Activated CD4-positive, alpha-beta T cell treated with anti-CD3 and anti-CD28 coated beads, Interleukin-2, amount 10 ng/mL, durations not matched to agents 24 days and 14 days (primary cell): ENCODE measurements around the gene ACSL6. TPM values are rescaled to one million over a fixed set of nuclear protein-coding genes. Genes with fewer than 3 reads are reported as not detected.

ENCODE experiments used
- DNase-seq: peaks from one replicate; pipeline ENCODE4 v3.0.0; 2022
- H3K27ac Mint-ChIP-seq: one replicate; pipeline ENCODE4 v1.8.0; 2022; ENCODE audit warnings: mild to moderate bottlenecking, mixed read lengths
- H3K27me3 Mint-ChIP-seq: one replicate; pipeline ENCODE4 v1.8.0; 2022; ENCODE audit warnings: mixed read lengths
- H3K36me3 Mint-ChIP-seq: one replicate; pipeline ENCODE4 v1.8.0; 2022; ENCODE audit warnings: low read depth, mild to moderate bottlenecking, mixed read lengths
- H3K4me1 Mint-ChIP-seq: one replicate; pipeline ENCODE4 v1.8.0; 2021; ENCODE audit warnings: mixed read lengths
- H3K4me3 Mint-ChIP-seq: one replicate; pipeline ENCODE4 v1.8.0; 2022; ENCODE audit warnings: mild to moderate bottlenecking, moderate library complexity, mixed read lengths
- H3K9me3 Mint-ChIP-seq: one replicate; pipeline ENCODE4 v1.8.0; 2021; ENCODE audit warnings: mixed read lengths
- intact Hi-C: fragments of 100-400 bp; cut with micrococcal nuclease; formaldehyde crosslinking; loops from one replicate; pipeline ENCODE4 v1.15.1; 2023
- total RNA-seq: library from RNA; stranded (reverse); gene quantifications from 2 replicates; pipeline ENCODE4 v1.2.3, GENCODE V29; 2022

The ACSL6 gene
- total RNA-seq, 1 donor from 2014 or later: 36.9 TPM

DNA sequence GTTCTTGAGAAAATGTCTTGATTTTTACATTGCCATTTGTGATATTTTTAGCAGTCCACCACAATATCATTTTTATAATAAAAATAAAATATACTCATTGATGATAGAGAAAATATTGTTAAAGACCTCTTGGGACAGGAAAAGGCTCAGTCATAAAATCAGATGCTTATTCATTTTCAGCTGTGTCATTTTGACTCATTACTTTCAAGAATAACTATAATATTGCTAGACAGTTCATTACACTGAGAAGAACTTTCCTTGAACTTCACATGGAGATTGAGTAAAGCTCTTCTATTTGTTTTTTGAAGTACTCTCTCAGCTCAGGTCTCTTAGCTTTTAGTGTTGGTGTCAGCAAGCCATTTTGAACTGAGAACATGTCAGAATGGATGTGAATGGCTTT, 57.5 kb downstream of the ACSL6 start:
- no peaks in the 10 kb centered on the region for H3K4me1 Mint-ChIP-seq
- no peak for DNase-seq
- peaks cover 3% of the 10 kb centered on the region for H3K9me3 Mint-ChIP-seq
- H3K27ac Mint-ChIP-seq: no peak overlapping the region
- H3K27me3 Mint-ChIP-seq: peaks cover 10% of the 10 kb centered on the region
- peaks cover 20% of the 10 kb centered on the region for H3K36me3 Mint-ChIP-seq
- H3K4me3 Mint-ChIP-seq: no peak overlapping the region
- intact Hi-C loops: no loop called here

DNA sequence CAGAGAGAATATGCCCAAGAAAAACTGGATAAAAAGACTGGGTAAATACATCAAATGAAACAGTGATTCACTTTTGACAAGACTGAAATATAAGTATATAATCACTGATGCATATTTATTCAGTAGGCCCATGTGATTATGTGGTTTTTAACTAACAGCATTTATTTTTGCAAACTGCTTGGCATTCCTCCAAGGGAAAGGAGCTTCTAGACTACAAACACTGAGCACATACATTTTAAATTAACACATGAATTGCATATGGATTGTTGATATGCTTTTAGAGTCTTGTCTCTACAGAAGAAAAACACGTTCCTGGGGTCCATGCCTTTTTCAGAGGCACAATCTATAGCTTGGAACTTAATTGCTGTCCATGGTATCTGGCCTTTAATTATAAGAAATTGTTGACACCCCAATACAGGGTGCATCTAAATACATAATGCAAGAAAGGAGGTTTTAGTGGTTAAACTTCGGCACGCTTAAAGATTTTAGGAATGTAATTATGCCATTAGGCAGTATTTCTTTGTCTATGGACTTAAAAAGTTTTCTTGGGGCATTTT, 59.1 kb downstream of the ACSL6 start:
- H3K4me1 Mint-ChIP-seq: no peaks in the 10 kb centered on the region
- H3K4me3 Mint-ChIP-seq: no peak overlapping the region

DNA sequence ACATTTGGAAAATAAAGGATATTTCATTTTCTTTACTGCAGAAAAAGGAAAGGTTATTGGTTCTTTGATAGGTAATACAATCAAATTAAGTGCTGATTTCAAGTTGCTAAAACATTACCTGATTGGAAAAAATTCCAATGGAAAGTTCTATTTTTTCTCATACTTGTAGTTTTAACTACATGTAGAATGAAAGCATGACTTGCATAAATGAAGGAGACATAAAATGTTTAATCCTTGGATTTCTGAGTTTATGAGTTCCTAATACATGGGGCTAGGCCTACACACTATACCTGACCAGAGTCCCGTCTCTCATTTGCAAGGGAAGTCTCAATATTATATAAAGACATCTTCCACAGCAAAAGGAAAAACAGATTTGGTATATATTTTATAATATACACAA, 60.8 kb downstream of the ACSL6 start:
- no peak for DNase-seq
- no peak overlapping the region for H3K4me3 Mint-ChIP-seq
- H3K9me3 Mint-ChIP-seq: peaks cover 3% of the 10 kb centered on the region
- no peak overlapping the region for H3K27ac Mint-ChIP-seq
- no peaks in the 10 kb centered on the region for H3K4me1 Mint-ChIP-seq
- H3K27me3 Mint-ChIP-seq: peaks cover 13% of the 10 kb centered on the region
- H3K36me3 Mint-ChIP-seq: peaks cover 12% of the 10 kb centered on the region
- intact Hi-C loops: no loop called here

More for the DNA sequence above, 59.1 kb downstream of the ACSL6 start:
- peaks cover 3% of the 10 kb centered on the region for H3K9me3 Mint-ChIP-seq
- H3K27me3 Mint-ChIP-seq: peaks cover 13% of the 10 kb centered on the region
- DNase-seq: no peak
- intact Hi-C loops: no loop called here
- H3K27ac Mint-ChIP-seq: no peak overlapping the region
- peaks cover 14% of the 10 kb centered on the region for H3K36me3 Mint-ChIP-seq

DNA sequence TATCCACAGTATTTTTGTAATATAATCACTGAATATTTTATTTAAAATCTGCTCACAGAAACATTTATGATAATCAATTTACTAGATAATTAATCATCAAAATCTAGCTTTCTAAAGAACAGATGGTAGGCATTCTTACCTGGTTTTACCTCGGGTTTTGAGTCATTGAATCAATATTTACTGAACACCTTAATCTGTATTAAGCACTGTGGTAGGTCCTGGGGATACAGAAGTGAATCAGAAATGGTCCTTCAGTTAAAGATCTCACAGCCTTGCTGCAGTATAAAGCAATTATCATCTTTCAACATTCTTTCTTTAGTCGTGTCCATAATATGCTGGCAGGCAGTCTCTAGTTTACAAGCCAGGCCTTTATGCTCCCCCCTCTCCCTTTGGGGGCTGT, 64.0 kb downstream of the ACSL6 start:
- no peaks in the 10 kb centered on the region for H3K36me3 Mint-ChIP-seq
- H3K27me3 Mint-ChIP-seq: peaks cover 11% of the 10 kb centered on the region
- intact Hi-C loops: no loop called here
- no peaks in the 10 kb centered on the region for H3K4me1 Mint-ChIP-seq
- no peak for DNase-seq
- no peak overlapping the region for H3K27ac Mint-ChIP-seq
- H3K9me3 Mint-ChIP-seq: no peaks in the 10 kb centered on the region
- H3K4me3 Mint-ChIP-seq: no peak overlapping the region

DNA sequence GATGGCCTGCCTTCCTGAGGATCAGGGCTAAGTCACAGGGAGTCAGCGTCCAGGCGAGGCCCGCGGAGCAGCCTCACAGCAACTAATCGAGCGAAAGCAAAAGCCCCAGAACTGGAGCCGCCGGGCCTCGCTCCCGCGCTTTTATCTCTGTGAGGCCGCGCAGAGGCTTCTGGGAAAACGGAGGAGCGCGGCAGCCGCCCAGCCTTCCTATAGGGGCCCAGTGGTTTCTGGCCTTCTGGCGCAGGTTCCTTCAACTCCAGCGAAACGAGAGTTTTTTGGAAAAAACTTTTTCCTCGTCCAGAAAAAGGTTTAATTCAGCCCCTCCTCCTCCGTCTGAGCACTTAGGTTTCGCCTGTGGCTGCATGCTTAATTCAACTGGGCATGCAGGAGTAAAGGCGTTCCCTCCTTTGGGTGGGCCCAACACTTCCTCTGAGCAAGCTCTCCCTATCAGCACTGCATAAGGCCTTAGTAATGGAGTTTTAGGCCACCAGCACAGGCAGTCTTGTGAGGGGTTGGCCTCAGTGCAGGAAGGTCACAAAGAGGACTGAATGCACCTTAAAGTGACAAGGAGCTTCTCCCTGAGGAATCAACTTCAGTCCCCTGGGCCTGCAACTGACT, 65.8 kb downstream of the ACSL6 start, which contains the start of gene MEIKIN:
TSS of gene MEIKIN (minus strand) at position 113 of the 618 bp plus-strand sequence. CDS start 158 bp downstream, outside the sequence.
- Mint-ChIP-seq H3K27ac (no peak within 1 kb of the TSS), H3K36me3 (no peaks in the 10 kb centered on the region), H3K4me1 (no peaks in the 10 kb centered on the region), H3K27me3 (peaks cover 21% of the 10 kb centered on the region), H3K9me3 (peaks cover 4% of the 10 kb centered on the region), H3K4me3 (no peak within 1 kb of the TSS)
- intact Hi-C loops: no loop called here
- no peak for DNase-seq

DNA sequence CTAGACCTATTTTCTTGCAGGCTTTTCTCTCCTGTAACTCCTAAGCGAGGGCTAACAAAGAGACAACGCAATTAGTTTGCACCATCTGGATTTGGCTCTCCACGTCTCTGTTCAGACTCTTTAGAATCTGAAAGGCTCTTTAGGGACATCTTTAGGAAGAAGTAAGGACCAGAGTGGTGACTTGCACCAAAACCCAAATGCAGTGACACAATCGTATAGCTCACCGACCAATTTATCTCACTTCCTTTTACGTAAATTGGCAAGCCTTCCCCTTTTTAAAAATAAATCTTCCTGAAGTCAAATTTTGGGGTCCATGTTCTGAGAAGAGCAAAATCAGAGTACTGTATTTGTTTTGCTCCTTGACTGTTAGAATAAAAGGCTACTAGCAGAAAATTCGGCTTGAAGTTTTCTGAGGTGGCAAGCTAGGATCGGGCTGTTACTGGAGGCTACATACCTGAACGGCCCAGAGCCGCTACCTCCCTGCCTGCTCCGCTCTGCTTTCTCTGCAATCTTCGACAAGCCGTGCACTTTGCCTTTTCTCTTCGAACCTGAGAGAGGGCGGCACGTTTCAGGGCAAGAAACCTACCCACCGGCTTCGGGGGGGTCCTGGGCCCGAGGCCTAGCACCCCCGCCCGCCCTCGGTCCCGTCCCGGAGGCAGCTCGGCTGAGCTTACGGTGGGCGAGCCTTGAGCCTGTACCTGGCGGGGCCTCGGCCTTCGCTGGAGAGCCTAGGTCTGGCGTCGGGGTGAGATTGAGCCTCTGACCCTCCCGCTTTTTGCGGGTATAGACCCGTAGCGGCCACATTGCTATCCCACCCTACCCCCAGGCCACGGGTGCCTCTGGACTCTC, 66.5 kb downstream of the ACSL6 start:
- Mint-ChIP-seq H3K4me1 (no peaks in the 10 kb centered on the region), H3K36me3 (no peaks in the 10 kb centered on the region), H3K4me3 (no peak overlapping the region), H3K27ac (no peak overlapping the region), H3K9me3 (peaks cover 4% of the 10 kb centered on the region), H3K27me3 (peaks cover 22% of the 10 kb centered on the region)
- no peak for DNase-seq
- intact Hi-C loops: no loop called here

DNA sequence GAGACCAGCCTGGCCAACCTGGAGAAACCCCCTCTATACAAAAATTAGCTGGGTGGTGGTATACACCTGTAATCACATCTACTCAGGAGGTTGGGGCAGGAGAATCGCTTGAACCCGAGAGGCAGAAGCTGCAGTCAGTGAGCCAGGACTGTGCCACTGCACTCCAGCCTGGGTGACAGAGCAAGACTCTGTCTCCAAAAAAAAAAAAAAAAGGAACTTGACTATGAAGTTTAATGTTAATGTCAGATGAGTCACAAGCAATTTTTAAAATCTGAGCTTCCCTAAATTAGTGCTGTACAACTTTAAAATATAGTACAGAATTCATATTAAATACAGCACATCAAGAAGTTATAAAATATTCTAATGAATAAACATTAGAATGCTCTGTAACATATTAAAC, 67.5 kb downstream of the ACSL6 start:
- peaks cover 4% of the 10 kb centered on the region for H3K9me3 Mint-ChIP-seq
- DNase-seq: no peak
- no peaks in the 10 kb centered on the region for H3K4me1 Mint-ChIP-seq
- peaks cover 20% of the 10 kb centered on the region for H3K27me3 Mint-ChIP-seq
- no peak overlapping the region for H3K27ac Mint-ChIP-seq
- intact Hi-C loops: no loop called here
- no peaks in the 10 kb centered on the region for H3K36me3 Mint-ChIP-seq
- H3K4me3 Mint-ChIP-seq: no peak overlapping the region

DNA sequence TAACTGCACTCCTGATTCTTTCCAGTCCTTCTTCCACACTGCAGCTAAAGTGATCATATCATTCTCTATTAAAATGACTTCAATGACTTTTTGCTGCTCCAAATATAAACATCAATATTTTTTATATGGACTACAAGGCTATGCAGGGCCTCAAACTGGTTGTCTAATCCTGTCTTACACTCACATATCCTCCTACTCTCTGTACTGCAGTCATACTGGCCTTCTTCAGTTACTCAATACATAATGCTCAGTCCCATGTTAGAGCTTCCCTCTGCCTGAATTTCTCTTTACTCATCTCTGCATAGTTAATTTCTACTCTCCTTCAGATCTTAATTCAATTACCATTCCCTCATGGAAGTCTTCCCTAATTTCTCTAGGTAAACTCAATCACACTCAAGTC, 69.4 kb downstream of the ACSL6 start:
- intact Hi-C loops: no loop called here
- H3K27ac Mint-ChIP-seq: no peak overlapping the region
- H3K27me3 Mint-ChIP-seq: peaks cover 20% of the 10 kb centered on the region
- H3K4me3 Mint-ChIP-seq: no peak overlapping the region
- H3K36me3 Mint-ChIP-seq: no peaks in the 10 kb centered on the region
- H3K9me3 Mint-ChIP-seq: peaks cover 4% of the 10 kb centered on the region
- no peaks in the 10 kb centered on the region for H3K4me1 Mint-ChIP-seq
- DNase-seq: no peak

DNA sequence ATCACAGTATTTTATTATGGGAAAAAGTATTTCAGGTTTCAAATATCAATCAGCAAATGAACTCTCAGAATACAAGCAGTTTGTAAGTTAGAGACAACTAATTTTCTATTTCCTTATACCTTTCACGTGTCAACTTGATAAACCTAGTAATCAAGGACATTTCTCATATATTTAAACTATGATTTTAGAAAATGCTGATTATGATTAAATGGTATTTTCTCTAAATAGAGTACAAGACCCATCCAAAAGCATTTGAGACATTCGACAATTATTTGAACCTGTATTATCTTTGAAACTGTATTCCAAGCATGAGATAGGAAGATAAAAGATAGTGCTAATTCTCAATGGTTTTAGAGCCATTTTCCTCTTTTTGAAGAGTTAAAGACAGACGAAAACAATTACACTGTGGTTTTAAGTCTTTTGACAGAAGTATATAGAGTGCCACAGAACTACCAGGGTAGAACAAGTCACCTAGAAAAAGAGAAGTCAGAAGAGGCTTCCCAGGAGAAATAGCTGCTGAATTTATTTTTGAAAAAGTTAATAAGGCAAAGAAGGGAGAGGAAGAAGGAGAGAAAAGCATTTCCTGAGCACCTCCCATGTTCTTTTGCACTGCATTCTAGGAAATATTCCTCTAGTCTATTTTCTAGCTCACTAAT, 71.6 kb downstream of the ACSL6 start:
- Mint-ChIP-seq H3K9me3 (peaks cover 4% of the 10 kb centered on the region), H3K27ac (no peak overlapping the region)

DNA sequence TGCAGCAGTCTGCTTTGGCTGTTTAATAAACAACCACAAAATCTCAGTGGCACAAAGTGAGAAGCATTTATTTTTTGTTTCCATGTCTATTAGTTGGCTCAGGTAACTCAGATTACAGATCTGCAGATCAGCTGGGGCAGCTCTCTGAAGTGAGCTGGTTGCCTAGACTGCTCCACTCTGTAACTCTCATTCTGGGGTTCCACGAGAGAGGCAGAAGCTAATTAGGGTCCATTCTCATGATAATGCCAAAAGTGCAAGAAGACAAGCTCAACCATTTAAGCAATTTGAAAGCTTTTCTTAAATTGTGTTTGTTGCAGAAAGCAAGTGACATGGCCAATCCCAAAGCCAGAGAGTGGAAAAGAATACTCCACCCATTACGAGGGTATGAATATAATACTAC, 79.2 kb downstream of the ACSL6 start:
- intact Hi-C loops: no loop called here
- no peaks in the 10 kb centered on the region for H3K4me1 Mint-ChIP-seq
- peaks cover 23% of the 10 kb centered on the region for H3K9me3 Mint-ChIP-seq
- no peak for DNase-seq
- no peak overlapping the region for H3K27ac Mint-ChIP-seq
- H3K36me3 Mint-ChIP-seq: peaks cover 1% of the 10 kb centered on the region
- no peak overlapping the region for H3K4me3 Mint-ChIP-seq
- H3K27me3 Mint-ChIP-seq: peaks cover 27% of the 10 kb centered on the region

More for the DNA sequence above, 71.6 kb downstream of the ACSL6 start:
- no peak overlapping the region for H3K4me3 Mint-ChIP-seq
- intact Hi-C loops: no loop called here
- no peaks in the 10 kb centered on the region for H3K36me3 Mint-ChIP-seq
- H3K27me3 Mint-ChIP-seq: peaks cover 29% of the 10 kb centered on the region
- no peak for DNase-seq
- no peaks in the 10 kb centered on the region for H3K4me1 Mint-ChIP-seq

DNA sequence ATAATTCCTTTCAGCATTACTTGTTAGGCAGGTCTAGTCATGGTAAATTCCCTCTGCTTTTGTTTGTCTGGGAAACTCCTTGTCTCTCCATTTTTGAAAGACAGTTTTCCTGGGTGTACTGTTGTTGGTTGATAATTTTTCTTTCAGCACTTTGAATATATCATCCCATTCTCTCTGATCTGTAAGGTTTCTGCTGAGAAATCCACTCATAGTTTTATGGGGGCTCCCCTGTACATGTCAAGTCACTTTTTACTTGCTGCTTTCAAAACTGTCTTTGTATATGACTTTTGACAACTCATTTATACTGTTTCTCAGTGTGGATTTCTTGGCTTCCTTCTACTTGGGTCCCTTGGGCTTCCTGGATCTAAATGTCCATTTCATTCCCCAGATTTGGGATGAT, 82.5 kb downstream of the ACSL6 start:
- Mint-ChIP-seq H3K9me3 (peaks cover 36% of the 10 kb centered on the region), H3K27me3 (peaks cover 16% of the 10 kb centered on the region), H3K4me3 (no peak overlapping the region), H3K36me3 (peaks cover 1% of the 10 kb centered on the region), H3K27ac (no peak overlapping the region), H3K4me1 (no peaks in the 10 kb centered on the region)
- intact Hi-C loops: no loop called here
- DNase-seq: no peak

DNA sequence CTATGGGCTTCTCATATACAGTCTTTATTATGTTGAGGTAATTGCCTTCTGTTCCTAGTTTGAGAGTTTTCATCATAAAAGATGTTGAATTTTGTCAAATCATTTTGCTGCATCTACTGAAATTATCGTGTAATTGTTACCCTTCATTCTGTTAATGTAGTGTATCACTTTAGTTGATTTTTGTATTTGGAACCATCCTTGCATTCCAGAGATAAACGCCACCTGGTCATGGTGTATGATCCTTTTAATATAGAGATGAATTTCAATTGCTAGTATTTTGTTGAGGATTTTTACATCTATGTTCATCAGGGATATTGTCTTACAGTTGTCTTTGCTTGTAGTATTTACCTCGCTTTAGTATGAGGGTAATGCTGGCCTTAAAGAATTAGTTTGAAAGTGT, 85.3 kb downstream of the ACSL6 start:
- intact Hi-C loops: no loop called here
- peaks cover 32% of the 10 kb centered on the region for H3K9me3 Mint-ChIP-seq
- H3K27ac Mint-ChIP-seq: no peak overlapping the region
- no peaks in the 10 kb centered on the region for H3K4me1 Mint-ChIP-seq
- H3K4me3 Mint-ChIP-seq: no peak overlapping the region
- no peak for DNase-seq
- H3K36me3 Mint-ChIP-seq: peaks cover 1% of the 10 kb centered on the region
- H3K27me3 Mint-ChIP-seq: peaks cover 7% of the 10 kb centered on the region

DNA sequence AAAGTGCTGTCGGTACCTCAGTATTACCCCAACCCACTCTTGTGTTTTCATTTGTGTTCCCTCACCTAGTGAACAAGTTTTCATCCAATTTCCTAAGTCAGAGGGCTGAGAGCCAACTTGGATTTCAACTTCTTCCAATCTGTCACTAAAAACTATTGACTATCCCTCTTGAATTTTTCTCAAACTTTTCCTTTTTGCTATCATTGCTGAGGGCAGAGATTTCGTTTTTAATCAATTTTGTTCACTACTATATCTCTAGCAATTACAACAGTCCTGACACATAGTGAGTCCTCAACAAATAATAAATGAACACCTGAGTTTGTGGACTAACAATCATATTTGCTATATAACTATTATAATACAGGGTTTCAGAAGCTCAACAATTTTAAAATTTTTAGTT, 95.0 kb downstream of the ACSL6 start:
- no peak overlapping the region for H3K4me3 Mint-ChIP-seq
- H3K27me3 Mint-ChIP-seq: peaks cover 30% of the 10 kb centered on the region
- H3K4me1 Mint-ChIP-seq: no peaks in the 10 kb centered on the region
- peaks cover 8% of the 10 kb centered on the region for H3K9me3 Mint-ChIP-seq
- intact Hi-C loops: no loop called here
- H3K27ac Mint-ChIP-seq: no peak overlapping the region
- DNase-seq: no peak
- no peaks in the 10 kb centered on the region for H3K36me3 Mint-ChIP-seq

DNA sequence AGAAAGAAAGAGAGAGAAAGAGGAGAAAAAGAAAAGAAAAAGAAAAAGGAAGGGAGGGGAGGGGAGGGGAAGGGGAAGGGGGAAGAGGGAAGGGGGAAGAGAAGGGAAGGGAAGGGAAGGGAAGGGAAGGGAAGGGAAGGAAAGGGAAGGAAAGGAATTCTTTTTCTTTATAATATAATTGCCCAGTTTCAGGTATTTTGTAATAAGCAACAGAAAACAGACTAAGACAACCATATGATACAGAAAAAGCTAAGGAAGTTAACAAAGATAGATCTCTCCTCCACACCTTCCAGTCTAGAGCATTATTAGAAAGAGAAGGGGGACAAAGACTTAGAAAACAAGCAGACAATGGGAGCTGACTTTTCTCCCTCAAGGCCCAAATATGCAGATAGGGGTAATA, 97.0 kb downstream of the ACSL6 start:
- Mint-ChIP-seq H3K4me3 (no peak overlapping the region), H3K36me3 (no peaks in the 10 kb centered on the region), H3K27ac (no peak overlapping the region), H3K27me3 (peaks cover 35% of the 10 kb centered on the region), H3K9me3 (peaks cover 15% of the 10 kb centered on the region), H3K4me1 (no peaks in the 10 kb centered on the region)
- intact Hi-C loops: no loop called here
- DNase-seq: no peak
